Left lung (tissue), 10 donors: ENCODE data around the gene KDM7A. TPM values are rescaled to one million over a fixed set of nuclear protein-coding genes. Genes with fewer than 3 reads are reported as not detected.

ENCODE experiments used
- ATAC-seq: fragments of 200-7000 bp; cut with Tn5 transposase; one replicate; pipeline ENCODE4 v1.9.1; 2020; ENCODE audit warnings: moderate library complexity
- DNase-seq, 4 donors: peaks; one replicate each; pipeline ENCODE4 v3.0.0-alpha.2; 2013 to 2020
- H3K27ac ChIP-seq, 2 donors: fragments of 200-600 bp; sonication (generic) in 1 of 2; one replicate each; pipeline versions ENCODE4 v1.5.0 to v1.8.0; 2020 to 2021
- H3K27me3 ChIP-seq, 2 donors: fragments of 200-600 bp; sonication (generic) in 1 of 2; one replicate each; pipeline versions ENCODE4 v1.5.0 to v1.8.0; 2020 to 2021
- H3K36me3 ChIP-seq, 2 donors: fragments of 200-600 bp; sonication (generic) in 1 of 2; one replicate each; pipeline versions ENCODE4 v1.5.0 to v1.8.0; 2020 to 2021
- H3K4me1 ChIP-seq, 2 donors: fragments of 200-600 bp; one replicate each; pipeline ENCODE4 v1.8.0; 2021
- H3K4me3 ChIP-seq, 2 donors: fragments of 200-600 bp; sonication (generic) in 1 of 2; one replicate each; pipeline versions ENCODE4 v1.5.0 to v1.8.0; 2020 to 2021; ENCODE audit warnings: mild to moderate bottlenecking in 1 of 2
- H3K9me3 ChIP-seq, 2 donors: fragments of 200-600 bp; sonication (generic) in 1 of 2; one replicate each; pipeline versions ENCODE4 v1.5.0 to v1.8.0; 2020 to 2021
- CTCF ChIP-seq, 2 donors: fragments of 200-600 bp; sonication (generic) in 1 of 2; IDR thresholded peaks; one replicate each; pipeline versions ENCODE4 v1.5.0 to v1.8.0; 2021; ENCODE audit warnings: antibody characterized with exemption in 2 of 2
- intact Hi-C, 2 donors: fragments of 100-400 bp; cut with DNase I; formaldehyde crosslinking; loops; one replicate each; pipeline versions ENCODE4 v1.11.2 to v1.14.2; 2022
- polyA plus RNA-seq, 6 donors: library from polyadenylated mRNA; unstranded; fragments of 120-200 nt; gene quantifications; one replicate each; pipeline ENCODE4 v1.2.1, GENCODE V29; 2013; ENCODE audit not compliant: insufficient read length in 6 of 6
- total RNA-seq, 2 donors: library from RNA; stranded (reverse); fragmentation: NEBNext Ultra II Directional; extraction: Animal tissue kit (Norgen Biotek cat#: 25700); gene quantifications; one replicate each; pipeline ENCODE4 v1.2.1, GENCODE V29; 2021
- donor health status: DM: no; HTN: yes; CAD: no.
- donor health status: DM: no; HTN: no; CAD: no.

KDM7A gene
- total and polyA plus RNA-seq, 8 donors, result 13.2 to 20.1 (median 15.5) TPM

DNA sequence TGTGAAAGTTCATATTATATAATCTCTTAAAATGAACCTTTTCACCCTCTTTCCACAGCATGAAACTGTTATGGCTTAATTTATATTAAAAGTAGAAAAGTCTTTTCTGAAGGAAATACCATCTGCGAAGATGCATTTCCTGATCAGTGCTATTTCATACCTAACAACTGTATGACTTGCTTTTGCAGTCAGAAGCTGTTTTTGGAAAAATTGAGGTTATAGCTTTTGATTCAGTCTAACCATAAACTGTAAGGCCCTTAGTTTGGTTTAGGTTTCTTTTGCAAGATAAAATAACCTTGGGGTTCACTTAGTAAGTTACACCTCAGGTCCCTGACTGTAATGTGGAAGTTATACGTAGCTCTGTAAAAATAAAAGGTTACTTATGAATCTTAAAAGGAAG is 91.3 kb downstream of the KDM7A start:
- TF ChIP-seq CTCF (IDR thresholded peaks at IDR 0.05), result no peak
- H3K9me3 ChIP-seq, result no peaks in the 10 kb centered on the region
- intact Hi-C loops, result no loop called here
- H3K27ac ChIP-seq, result peak overlapping the region in 1 of 2 donors; percentile 67
- H3K36me3 ChIP-seq, result peaks cover 0 to 24% of the 10 kb centered on the region in 2 donors
- H3K4me3 ChIP-seq, result no peak overlapping the region
- ATAC-seq, result no peak
- no peak for DNase-seq
- peaks cover 0 to 20% of the 10 kb centered on the region in 2 donors for H3K4me1 ChIP-seq
- H3K27me3 ChIP-seq, result no peaks in the 10 kb centered on the region

DNA sequence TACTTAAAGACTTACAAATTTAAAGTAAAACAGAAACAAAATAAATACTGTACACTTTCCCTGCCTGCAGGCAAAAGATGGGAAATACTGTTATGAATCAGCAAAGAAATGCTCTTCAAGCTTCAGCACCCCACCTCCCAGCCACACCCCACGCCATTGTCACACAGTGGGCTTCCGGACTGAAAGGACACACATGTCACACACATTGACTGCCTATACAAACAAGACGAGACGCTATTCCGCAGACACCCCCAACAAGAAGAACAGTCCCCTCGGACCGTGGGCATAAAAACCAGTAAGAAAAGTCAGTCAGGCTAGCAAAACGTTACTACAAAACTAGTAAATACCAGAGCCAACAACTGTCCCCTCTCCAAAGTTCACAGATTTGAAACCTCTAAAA is 91.8 kb downstream of the KDM7A start:
- intact Hi-C loops, result no loop called here
- Histone ChIP-seq H3K27me3 (no peaks in the 10 kb centered on the region), H3K4me3 (no peak overlapping the region), H3K27ac (peak overlapping the region in 1 of 2 donors; percentile 67), H3K4me1 (peaks cover 0 to 20% of the 10 kb centered on the region in 2 donors), H3K36me3 (peaks cover 0 to 19% of the 10 kb centered on the region in 2 donors), H3K9me3 (no peaks in the 10 kb centered on the region)
- ATAC-seq, result no peak
- TF ChIP-seq CTCF (IDR thresholded peaks at IDR 0.05), result no peak
- no peak for DNase-seq

DNA sequence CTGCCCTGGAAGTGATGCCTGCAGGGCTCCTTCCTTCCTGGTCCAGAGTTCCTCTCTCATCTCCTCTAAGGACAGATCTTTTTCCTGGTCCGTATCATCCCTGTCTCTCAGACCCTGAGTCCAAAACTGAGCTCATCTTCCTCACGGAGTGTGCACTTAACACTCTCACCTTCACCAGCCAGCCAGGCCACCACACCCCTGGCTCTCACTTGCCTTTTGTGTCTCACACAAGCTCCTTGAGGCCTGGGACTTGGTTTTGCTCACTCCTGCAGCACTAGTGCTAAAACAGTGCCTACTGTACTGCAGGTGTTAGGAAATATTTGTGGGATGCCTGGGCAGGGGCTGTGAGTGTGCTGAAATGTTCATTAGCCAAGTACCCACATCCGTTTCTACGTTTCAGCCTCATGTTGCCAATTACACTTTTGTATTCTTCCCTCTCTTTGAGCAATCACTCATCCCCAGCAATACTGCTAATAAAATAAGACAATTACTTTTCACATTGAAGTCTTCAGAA is 92.6 kb downstream of the KDM7A start:
- no peak for ATAC-seq
- no peak for DNase-seq
- Histone ChIP-seq H3K4me1 (peaks cover 0 to 20% of the 10 kb centered on the region in 2 donors), H3K4me3 (no peak overlapping the region), H3K27me3 (no peaks in the 10 kb centered on the region), H3K36me3 (peaks cover 0 to 12% of the 10 kb centered on the region in 2 donors), H3K27ac (peak overlapping the region in 1 of 2 donors; percentile 67), H3K9me3 (no peaks in the 10 kb centered on the region)
- TF ChIP-seq CTCF (IDR thresholded peaks at IDR 0.05), result no peak
- intact Hi-C loops, result no loop called here

- no peaks in the 10 kb centered on the region for H3K9me3 ChIP-seq
Measured at GRCh38 chr7:140082770-140083169, 94.0 kb downstream of the KDM7A start.

More at GRCh38 chr7:140082770-140083169, 94.0 kb downstream of the KDM7A start:
- Histone ChIP-seq H3K4me3 (no peak overlapping the region), H3K27me3 (no peaks in the 10 kb centered on the region), H3K4me1 (peaks cover 0 to 20% of the 10 kb centered on the region in 2 donors), H3K27ac (peak overlapping the region in 1 of 2 donors; percentile 67), H3K36me3 (peaks cover 0 to 1% of the 10 kb centered on the region in 2 donors)
- ATAC-seq, result no peak
- no peak for TF ChIP-seq CTCF (IDR thresholded peaks at IDR 0.05)
- no peak for DNase-seq
- intact Hi-C loops, result no loop called here
